KOPT-K1 (cell line): ENCODE measurements around the gene PCSK2.

Source experiments
- H3K27ac ChIP-seq: fragments of 200-600 bp; sonication (generic); 2 replicates; pipeline ENCODE4 v1.5.1; 2016; ENCODE audit warnings: antibody characterized with exemption, mild to moderate bottlenecking, low read depth, low read length; ENCODE audit not compliant: poor library complexity, severe bottlenecking
- H3K36me3 ChIP-seq: fragments of 200-600 bp; sonication (generic); 2 replicates; pipeline ENCODE4 v1.5.1; 2017; ENCODE audit warnings: antibody characterized with exemption, mild to moderate bottlenecking, low read length, moderate library complexity; ENCODE audit not compliant: insufficient read depth
- H3K9me3 ChIP-seq: fragments of 200-600 bp; sonication (generic); 2 replicates; pipeline ENCODE4 v1.5.1; 2017; ENCODE audit warnings: antibody characterized with exemption, low read length, mild to moderate bottlenecking; ENCODE audit not compliant: insufficient read depth, poor library complexity, severe bottlenecking

The PCSK2 gene

DNA sequence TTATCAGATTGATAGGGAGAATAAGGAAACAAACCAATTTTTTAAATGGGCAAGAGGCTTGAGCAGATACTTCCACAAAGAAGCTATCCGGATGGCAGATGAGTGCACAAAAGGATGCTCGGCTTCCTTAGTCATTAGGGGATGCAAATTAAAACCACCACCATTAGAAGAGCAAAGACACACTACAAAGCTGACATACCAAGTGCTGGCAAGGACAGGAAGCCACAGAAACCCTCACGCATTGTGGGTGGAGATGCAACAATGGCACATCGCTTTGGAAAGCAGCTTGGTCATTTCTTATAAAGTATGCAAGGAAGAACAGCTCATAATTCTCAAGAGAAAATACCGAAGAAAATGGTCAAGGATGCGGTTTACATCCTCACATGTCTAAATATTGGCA, 284.6 kb downstream of the PCSK2 start:
- H3K27ac ChIP-seq: no peak overlapping the region
- no peaks in the 10 kb centered on the region for H3K36me3 ChIP-seq
- no peaks in the 10 kb centered on the region for H3K9me3 ChIP-seq

DNA sequence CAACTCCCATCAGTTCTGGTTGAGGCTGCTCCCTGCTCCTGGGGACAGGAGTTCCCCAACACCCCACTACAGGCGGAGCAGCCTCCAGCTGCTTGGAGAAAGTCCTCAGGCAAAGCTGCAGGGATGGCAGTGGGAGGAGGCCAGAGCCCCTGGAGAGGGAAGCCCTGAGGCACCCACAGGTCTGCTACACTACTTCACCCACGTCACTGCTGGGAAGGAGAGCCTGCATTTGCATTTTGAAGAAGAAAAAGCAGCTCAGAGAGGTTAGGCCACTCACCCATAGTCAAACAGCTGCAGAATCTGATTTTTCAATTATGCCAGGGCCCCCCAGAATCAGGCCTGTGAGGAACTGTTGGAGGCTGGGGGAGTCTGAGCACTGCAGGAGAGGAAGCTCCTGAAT, 287.1 kb downstream of the PCSK2 start:
- H3K9me3 ChIP-seq: no peaks in the 10 kb centered on the region
- H3K36me3 ChIP-seq: no peaks in the 10 kb centered on the region
- no peak overlapping the region for H3K27ac ChIP-seq

DNA sequence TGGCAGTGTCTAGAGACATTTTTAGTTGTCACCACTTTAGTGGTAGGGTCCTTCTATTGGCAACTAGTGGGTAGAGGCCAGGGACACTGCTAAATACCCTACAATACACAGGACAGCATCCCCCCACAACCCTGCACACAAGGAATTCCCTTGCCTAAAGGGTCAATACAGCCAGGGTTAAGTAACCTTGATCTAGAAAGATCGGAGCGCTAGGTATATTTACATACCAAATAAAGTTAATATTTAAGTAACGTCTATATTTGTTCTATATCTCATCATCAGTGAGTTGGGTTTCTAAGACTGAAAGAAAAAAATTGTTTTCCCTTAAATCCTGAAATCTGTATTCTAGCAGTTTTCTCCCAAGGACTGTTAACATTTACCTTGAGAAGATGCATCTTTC, 288.2 kb downstream of the PCSK2 start:
- H3K9me3 ChIP-seq: no peaks in the 10 kb centered on the region
- no peak overlapping the region for H3K27ac ChIP-seq
- H3K36me3 ChIP-seq: no peaks in the 10 kb centered on the region

DNA sequence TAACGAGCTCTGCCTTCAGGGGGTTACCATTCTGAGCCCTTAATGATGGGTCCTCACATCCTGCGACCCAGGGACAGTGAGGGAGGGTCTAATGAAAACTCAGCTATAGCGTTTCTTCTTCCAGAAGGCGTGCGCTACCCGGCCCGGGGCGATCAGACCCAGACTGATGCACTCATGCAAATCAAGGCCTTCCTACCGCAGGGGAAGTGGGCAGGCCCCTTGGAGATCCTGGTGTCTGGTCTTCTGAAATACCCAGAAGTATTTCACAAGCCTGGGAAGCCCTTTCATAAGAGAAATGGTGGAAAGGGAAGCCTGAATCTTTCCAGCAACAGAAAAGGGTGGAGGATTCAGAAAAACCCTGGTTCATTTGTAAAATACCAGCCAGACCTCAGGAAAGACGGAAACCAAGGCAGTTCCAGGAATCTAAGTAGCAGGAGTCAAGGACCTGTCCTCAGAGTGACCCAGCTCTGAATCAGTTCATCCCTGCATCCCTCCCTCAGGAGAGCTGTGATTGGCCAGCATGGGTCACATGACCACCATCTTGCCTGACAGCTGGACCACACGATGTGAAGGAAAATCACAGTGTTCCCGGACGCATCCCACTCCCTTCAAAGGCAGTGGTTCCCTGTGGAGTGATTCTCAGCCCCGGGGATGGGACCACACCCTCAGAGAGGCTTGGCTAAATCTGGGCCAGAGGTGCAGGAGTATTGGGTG, 291.7 kb downstream of the PCSK2 start:
- Histone ChIP-seq H3K9me3 (no peaks in the 10 kb centered on the region), H3K27ac (no peak overlapping the region), H3K36me3 (no peaks in the 10 kb centered on the region)

DNA sequence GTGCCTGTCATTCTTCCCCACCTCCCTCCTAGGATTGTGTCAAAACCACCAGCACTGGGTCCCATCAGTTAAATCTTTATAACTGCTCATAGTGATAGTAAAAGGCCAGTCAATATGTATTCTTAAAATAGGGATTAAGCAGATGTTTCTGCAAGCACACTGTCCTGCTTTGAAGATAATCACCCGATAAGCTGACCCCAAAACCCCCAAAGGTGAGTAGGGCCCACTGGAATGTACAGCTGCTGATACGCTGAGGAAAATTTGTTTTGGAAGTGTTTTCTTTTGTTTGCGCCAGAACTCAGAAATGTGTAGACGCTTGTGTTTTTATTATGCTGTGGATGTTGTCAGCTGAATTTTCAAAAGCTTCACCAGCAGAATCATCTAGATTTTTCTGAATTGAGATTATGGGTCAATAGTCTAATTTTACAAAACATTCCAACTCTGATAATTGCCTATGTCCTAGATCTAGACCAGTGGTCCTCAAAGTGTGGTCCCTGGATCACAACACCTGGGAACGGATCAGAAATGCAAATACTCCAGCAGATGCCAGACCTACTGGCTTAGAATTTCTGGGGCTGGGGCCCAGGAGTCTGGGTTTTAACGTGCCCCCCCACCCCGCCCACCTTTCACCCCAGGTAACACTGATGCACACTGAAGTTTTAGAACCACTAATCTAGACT, 292.9 kb downstream of the PCSK2 start:
- Histone ChIP-seq H3K27ac (no peak overlapping the region), H3K36me3 (no peaks in the 10 kb centered on the region)

DNA sequence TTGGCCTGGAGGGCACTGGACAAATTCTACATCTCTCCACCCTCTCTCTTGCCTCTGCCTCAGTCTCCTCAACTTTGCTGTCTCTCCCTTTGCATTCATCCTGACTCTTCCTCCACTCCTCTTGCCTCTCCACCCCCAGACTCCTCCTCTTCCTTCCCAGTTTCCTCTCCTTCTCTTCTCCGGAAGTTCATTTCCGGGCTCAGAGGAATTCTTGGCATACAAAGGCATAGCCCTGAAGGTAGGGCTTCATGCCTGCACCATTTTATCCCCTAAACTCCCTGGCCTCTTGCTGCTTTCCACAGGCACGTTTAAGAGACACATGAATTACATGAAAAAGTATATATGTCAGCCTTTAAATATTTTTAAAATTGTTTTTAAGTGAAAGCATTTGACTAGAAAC, 293.7 kb downstream of the PCSK2 start:
- Histone ChIP-seq H3K9me3 (no peaks in the 10 kb centered on the region), H3K27ac (no peak overlapping the region)

More for the DNA sequence above, 292.9 kb downstream of the PCSK2 start:
- H3K9me3 ChIP-seq: no peaks in the 10 kb centered on the region

DNA sequence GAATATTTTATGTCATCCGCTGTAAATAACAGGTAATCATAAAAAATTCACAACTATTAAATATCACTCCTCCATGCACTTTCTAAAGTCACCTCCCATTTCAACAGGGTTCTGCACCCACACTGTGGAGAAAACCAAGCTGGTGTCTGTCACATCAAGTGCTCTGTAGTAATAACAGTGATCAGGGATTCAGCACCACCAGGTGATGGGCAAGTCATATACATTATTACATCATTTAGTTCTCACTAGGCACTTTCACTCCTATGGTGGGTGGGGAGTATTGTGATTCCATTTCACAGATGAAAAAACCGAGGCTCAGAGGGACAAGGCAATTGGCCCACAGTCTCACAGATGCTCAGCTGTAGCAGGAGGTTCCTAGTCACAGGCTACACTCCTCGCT, 295.7 kb downstream of the PCSK2 start:
- no peak overlapping the region for H3K27ac ChIP-seq
- H3K36me3 ChIP-seq: no peaks in the 10 kb centered on the region

More for the DNA sequence above, 293.7 kb downstream of the PCSK2 start:
- H3K36me3 ChIP-seq: no peaks in the 10 kb centered on the region

DNA sequence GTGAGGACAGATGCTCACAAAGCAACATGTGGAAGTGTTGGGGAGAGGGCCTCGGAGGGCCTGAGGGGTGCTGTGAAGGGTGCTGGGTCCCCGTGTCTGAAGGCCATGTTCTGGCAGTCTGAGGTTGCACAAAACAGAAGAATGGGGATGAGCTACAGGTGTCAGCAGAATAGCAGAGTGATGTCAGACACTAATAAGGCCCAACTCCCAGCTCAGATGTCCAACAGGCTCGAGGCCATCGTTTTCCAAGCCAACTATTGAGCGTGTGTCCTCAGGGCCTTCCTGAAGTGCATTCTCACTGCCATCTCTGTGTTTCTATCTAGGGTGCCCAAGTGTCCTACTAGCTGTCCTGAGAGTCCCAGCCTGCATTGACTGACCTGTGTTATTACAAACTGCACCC, 296.5 kb downstream of the PCSK2 start:
- Histone ChIP-seq H3K36me3 (no peaks in the 10 kb centered on the region), H3K9me3 (no peaks in the 10 kb centered on the region), H3K27ac (no peak overlapping the region)

More for the DNA sequence above, 295.7 kb downstream of the PCSK2 start:
- H3K9me3 ChIP-seq: no peaks in the 10 kb centered on the region

DNA sequence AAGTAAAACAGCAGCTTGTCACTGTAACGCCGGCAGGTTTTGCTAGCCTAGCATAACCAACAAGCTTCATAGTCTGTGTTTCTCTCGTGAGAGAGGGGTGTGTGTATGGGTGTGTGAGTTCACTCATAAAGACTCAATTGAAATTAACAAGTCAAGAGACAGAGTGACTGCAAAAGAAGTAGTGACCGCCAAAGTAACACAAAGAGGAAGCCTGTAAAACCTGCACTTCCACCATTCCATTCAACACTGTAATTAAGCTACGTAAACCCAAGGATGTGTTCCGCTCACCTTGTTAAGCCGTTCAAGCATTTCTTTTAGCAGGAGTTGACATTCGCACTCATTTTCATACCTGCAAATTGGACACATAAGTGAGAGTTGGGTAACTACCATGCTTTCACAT, 297.7 kb downstream of the PCSK2 start:
- H3K36me3 ChIP-seq: no peaks in the 10 kb centered on the region
- no peaks in the 10 kb centered on the region for H3K9me3 ChIP-seq
- no peak overlapping the region for H3K27ac ChIP-seq

DNA sequence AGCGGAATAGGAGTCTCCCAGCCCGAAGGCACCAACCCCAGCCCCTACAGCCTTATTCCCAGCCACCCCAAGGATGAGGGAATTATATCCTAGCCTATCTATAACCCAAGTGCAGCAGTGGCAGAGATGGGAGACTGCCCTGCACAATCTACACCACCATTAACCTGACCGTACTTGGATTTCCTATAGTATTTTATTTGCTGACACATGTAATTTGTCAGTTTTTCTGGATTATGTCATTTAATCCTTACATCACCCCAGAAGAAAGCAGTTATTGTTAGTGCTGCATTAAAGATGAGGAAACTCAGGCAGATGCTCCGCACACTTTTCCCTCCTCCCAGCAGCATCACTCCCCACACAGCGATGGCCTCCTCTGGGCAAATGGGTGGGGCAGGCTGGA, 298.3 kb downstream of the PCSK2 start:
- no peak overlapping the region for H3K27ac ChIP-seq
- no peaks in the 10 kb centered on the region for H3K9me3 ChIP-seq
- no peaks in the 10 kb centered on the region for H3K36me3 ChIP-seq

DNA sequence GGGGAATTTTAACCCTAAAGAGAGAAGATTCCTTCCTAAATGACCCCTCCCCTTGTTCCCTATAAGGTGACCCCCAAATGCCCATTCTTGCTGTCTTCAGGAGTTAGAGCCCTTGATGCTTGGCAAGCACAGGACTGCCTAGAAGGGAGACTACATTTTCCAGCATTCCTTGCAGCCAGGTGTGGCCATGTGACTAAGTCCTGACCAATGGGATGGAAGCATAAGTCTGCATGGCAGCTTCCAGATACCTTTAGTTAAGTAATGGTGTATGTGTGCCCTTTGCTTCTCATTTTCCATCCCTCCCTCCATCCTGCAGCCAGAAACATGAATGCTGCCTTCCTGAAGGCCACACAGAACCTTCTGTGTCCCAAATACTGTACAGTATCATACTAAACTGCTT, 298.8 kb downstream of the PCSK2 start:
- H3K27ac ChIP-seq: no peak overlapping the region

DNA sequence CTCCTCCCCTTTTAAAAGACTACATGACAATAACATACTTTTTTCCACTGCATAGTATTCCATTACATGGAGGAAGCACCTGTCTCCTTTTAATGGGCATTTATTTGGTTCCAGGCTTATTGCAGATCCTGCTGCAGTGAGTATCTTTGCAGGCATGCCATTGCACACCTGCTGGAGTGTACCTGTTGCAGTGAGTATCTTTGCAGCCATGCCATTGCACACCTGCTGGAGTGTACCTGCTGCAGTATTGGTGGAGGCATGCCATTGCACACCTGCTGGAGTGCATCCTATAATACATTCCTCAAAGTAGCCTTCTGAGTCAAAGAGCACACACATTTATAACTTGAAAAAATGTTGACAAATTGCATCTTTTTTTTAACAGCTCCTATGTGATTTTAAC, 302.7 kb downstream of the PCSK2 start:
- H3K9me3 ChIP-seq: no peaks in the 10 kb centered on the region
- no peaks in the 10 kb centered on the region for H3K36me3 ChIP-seq
- H3K27ac ChIP-seq: no peak overlapping the region

More for the DNA sequence above, 298.8 kb downstream of the PCSK2 start:
- H3K9me3 ChIP-seq: no peaks in the 10 kb centered on the region
- H3K36me3 ChIP-seq: no peaks in the 10 kb centered on the region

DNA sequence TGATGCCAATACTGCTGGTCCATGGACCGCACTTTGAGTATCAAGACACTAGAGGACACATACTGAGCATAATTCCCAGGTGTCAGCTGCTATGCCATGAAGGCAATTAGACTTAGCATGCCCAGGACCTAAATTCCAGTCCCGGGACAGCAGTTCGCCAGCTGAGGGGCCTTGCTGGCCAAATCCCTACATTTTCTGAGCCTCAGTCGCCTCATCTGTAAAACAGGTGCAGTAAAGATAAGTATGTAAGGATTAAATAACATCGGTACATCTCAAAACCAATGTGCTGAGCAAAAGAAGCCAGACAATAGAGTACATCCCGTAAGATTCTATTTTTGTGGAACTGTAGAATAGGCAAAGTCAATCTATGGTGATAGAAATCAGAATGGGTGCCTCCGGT, 303.3 kb downstream of the PCSK2 start:
- H3K27ac ChIP-seq: no peak overlapping the region
- no peaks in the 10 kb centered on the region for H3K9me3 ChIP-seq
- no peaks in the 10 kb centered on the region for H3K36me3 ChIP-seq

DNA sequence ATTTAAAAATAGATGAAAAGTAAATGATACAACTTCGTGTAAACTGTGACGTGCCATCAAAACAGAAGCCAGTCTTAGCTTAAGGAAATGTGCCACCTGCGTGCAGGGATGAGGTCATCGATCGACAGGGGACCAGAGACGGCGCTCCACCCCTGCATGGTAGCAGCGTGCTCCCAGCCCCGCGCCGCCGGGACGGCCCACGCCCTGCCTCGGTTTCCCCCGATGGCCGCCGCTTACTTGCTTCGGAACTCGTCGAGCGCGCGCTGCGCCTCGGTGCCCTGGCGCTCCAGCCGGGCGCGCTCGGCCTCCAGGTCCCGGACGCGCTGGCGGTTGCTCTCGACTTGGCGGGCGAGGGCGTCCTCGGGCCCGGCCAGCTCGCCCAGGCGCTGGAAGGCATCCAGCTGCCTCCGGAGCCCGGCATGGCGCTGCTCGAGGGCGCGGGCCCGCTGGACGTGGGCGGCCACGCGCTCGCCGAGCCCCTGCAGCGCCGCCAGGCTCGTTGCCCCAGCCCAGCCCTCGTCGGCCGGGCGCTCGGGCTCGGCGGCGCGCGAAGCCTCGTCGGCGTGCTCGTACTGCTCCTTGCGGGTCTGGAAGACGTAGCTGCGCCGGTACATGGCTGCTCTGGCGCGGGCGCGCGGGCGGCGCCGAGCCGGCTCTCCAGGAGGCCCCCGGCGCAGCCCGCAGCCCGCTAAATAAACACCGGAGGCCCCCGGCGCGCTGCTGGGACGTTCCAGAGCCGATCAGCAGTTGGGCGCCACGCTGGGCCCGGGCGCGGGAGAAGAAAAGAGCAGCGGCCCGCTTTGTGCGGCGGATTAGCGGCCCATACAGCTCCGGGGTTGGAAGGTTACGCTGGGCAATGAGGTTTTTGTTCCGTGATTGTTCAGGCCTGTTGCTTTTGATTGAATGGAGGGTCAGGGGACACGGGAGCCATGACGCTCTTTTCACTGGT, 304.1 kb downstream of the PCSK2 start, which contains the start of gene BFSP1:
TSS of gene BFSP1 (minus strand) at position 664 of the 949 bp plus-strand sequence. CDS start at position 614, 50 bp downstream.
- no peaks in the 10 kb centered on the region for H3K9me3 ChIP-seq
- no peak within 1 kb of the TSS for H3K27ac ChIP-seq
- no peaks in the 10 kb centered on the region for H3K36me3 ChIP-seq

DNA sequence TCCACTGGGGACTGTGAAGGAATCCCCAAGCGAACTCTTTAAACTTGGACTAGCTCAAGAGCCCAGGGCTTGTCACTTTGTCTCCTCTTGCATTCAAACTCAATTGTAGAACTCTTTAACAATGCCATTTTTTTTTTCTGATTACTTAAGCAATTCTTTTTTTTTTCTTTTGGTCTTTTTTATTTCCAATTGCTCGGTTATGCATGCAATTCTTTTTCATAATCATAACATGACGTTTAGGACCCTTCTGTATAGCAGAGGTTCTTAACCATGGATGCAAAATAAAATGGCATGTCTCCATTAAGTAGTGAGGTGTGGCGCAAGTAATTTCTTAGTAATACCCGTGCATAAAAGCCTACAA, 304.8 kb downstream of the PCSK2 start:
- Histone ChIP-seq H3K27ac (no peak overlapping the region), H3K9me3 (no peaks in the 10 kb centered on the region), H3K36me3 (no peaks in the 10 kb centered on the region)
